GM18511 (cell line): ENCODE data around the gene SPATC1L.

Experiments
- ATAC-seq: cut with Tn5 transposase; IDR thresholded peaks from one replicate; pipeline ENCODE4 v1.9.1; 2021; ENCODE audit warnings: mild to moderate bottlenecking, moderate library complexity; ENCODE audit not compliant: unreplicated experiment

Gene SPATC1L

DNA sequence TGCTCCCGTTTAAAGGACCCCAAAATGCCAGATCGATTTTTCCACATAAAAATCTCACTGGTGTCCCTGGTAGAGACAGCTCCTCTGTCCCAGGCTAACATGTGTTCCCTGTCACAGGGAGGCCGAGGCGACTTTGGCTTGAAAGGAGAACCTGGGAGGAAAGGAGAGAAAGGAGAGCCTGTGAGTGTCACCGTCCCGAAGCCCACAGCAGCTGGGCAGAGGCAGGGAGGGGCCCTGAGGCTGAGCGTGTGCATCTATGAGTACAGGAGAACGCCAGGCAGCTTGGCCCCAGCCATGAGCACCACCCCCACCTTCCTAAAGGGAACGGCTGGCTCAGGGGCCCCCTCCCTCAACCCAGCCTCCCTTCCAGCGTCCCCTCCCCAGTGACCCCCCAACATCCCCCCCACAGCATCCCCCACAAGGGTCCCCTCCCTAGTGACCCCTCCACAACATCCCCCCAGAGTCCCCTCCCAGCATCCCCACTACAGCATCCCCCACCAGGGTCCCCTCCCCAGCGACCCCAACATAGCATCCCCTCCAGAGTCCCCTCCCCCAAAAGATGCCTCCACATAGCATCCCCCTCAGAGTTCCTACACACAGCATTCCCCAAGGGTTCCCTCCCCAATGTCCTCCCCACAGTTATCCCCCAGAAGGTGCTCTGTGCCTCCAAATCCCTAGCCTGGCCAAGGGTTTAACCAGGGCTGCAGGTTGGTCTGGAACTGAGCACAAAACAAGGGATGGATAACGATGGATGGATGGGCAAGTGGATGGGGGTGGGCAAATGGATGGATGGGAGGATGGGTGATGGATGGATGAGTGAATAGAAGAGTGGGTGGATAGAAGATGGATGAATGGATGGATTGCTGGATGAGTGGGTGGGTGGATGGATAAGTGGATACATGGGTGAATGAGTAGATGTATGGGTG is 61.2 kb downstream of the SPATC1L start:
- ATAC-seq = no peak

GRCh38 chr21:46122237-46122671 is 62.0 kb downstream of the SPATC1L start:
- no peak for ATAC-seq

GRCh38 chr21:46121286-46122221 is 62.7 kb downstream of the SPATC1L start:
- no peak for ATAC-seq

- ATAC-seq = no peak
Measured at GRCh38 chr21:46120301-46121285, 63.7 kb downstream of the SPATC1L start.

DNA sequence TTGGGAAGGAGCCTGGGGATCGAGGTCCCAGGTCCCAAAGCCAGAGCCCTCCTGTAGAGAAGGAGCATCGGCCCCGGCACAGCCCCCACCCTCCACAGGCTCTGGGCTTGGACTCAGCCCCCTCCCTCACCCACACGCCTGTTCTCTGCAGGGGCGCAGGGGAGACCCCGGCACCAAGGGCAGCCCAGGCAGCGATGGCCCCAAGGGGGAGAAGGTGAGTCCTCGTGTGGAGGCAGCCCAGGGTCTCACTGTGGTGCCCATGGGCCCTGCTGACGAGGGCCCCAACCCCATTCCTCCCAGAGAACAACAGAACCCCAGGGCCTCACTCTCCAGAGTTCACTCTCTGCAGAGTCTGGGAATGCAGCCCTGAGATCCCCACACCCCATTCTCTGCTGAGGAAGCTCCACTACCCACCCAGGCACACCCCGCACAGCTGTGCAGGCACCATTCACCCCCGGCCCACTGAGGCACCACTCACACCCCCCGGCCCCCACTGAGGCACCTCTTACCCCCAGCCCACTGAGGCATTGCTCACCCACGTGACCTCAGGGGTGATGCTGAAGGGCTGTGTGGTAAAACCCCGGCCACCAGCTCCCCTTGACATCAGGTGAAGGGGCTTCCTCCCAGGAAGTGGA is 64.5 kb downstream of the SPATC1L start:
- ATAC-seq = no peak

DNA sequence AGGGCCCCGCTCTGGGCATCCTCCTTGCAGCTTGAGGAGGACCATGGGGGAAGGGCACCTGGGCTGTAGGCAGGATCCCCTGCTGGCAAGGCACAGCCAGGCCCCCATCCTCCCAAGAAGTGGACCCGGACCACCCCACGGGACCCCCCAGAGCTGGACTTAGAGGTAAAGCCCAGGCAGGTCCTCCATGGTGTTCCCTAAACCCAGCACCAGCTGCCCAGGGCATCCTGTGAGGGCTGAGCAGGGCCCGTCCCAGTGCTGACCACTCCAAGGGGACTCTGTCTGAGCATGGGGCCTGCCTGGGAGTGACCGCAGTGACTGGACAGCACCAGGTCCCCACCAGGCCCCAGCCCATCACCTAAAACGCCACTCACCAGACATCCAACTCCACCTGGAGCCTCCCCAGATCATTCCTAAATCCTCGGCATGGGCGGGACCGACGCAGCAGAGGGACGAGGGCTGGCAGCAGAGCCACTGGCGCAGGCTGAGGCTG is 65.1 kb downstream of the SPATC1L start:
- ATAC-seq = no peak

DNA sequence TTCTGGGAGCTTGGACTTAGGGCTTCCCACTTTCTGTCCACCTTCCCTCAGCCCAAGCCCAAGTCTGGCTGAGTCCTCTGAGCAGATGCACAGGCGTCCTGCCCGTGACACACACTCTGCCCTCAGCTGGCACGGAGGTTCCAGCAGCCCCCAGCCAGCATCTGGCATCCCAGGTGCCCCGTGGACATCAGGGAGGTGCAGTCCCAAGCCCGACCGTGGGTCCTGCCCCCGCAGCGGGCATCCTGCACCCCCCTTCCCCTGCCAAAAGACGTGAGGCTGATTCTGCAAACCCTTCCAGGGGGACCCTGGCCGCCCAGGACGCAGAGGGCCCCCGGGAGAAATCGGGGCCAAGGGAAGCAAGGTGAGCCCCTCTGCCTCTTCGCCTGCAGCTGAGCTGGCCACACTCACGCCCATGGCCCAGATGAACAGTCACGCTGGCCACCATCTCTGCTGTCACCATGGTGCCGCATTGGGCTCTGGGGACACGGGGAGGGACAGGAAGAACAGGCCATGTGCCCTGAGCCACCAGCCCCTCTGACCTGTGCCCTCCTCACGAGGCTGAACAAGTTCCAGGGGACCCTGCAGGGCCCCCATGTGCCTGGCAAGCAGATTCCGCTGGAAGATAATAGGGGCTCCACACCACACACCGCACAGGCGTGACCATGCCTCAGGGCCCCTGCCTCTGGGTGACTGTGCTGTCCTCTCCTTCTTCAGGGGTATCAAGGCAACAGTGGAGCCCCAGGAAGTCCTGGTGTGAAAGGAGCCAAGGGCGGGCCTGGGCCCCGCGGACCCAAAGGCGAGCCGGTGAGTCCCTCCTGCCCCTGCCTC is 65.7 kb downstream of the SPATC1L start:
- ATAC-seq = no peak

DNA sequence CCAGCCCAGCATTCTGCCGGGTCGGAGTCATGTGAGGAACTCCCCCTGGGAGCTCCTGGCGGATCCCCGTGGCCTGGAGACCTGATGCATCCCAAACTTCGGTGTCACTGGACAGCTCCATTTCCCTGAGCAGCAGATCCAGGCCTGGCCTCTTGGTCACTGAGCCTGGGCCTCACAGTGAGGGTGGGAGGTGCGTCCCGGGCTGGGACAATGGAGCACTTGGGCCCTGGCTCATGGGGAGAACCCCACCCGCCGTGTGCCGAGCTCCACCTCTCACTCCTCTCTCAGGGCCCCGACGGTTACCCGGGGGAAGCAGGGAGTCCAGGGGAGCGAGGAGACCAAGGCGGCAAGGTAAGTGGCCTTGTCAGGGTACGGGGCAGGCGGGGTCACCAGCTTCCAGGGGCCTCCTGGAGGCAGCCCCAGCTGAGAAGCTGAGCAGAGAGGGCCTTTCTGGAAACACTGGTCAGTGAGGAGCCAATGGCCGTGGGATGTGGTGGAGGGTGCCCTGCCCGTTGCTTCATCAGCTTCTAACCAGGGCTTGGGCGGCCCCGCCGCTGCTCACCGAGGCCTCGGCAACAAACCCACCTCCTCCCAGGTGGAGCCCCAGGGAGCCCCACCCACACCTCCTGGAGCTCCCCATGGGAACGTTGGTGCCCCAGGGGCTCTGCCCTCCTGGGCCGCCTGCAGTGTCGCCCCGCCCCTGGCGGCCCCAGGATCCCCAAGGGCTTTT is 66.5 kb downstream of the SPATC1L start:
- ATAC-seq = no peak

DNA sequence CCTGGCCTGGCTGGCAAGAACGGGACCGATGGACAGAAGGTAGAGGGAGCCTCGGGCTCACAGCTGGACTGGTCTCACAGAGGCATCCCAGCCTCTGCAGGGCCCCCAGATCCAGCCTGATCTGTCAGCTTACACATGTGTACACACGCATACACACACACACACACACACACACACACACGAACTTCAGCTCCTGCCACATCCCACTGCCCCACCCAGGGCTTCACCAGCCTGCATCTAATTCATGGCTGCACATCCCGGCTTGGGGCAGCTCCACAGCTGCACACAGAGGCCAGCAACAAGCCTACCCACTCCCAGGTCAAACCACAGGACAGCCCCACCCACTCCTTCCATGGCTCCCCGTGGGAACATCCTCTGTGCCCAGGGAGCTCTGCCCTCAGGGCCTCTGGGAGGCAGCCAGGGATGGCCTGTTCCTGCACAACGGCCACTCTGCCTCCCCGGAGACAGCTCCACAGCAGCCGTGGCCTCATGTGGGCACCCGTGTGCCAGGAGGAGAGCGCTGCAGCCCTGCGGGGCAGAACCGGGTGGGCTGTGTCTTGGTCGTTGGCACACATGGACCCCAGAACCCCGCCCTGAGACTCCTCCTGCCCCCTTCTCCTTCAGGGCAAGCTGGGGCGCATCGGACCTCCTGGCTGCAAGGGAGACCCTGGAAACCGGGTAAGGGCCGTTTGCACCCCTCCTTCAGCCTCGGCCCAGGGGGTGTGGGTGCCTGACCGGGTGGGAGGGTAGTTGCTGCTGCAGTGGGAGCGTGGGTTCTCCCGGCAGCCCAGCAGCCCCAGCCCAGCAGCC is 67.3 kb downstream of the SPATC1L start:
- ATAC-seq = no peak

DNA sequence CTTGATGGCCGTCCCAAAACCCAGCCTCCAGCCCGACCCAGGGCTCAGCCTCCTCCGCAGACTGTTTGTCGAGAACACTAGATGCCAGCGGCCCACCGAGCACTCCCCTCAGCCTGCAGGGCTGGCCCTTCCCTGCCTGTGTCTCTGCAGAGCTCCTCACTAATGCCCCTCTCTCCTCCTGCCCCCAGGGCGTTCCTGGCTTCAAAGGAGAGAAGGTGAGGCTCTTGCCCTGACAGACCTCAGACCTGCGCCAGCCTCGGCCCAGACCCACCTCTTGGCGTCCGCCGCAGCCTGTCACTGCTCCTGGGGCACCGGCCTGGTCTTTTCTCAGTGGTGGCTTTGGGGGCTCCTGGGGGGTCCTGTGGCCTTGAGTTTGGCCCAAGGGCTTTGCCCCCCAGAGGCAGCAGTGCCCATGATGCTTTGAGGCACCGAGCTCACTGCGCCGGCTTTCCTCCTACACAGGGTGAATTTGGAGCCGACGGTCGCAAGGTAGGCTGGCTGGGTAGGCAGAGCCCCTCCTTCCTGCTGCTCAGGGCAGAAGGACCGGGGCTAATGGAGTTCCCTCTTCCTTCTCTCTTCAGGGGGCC is 68.0 kb downstream of the SPATC1L start:
- ATAC-seq = no peak

DNA sequence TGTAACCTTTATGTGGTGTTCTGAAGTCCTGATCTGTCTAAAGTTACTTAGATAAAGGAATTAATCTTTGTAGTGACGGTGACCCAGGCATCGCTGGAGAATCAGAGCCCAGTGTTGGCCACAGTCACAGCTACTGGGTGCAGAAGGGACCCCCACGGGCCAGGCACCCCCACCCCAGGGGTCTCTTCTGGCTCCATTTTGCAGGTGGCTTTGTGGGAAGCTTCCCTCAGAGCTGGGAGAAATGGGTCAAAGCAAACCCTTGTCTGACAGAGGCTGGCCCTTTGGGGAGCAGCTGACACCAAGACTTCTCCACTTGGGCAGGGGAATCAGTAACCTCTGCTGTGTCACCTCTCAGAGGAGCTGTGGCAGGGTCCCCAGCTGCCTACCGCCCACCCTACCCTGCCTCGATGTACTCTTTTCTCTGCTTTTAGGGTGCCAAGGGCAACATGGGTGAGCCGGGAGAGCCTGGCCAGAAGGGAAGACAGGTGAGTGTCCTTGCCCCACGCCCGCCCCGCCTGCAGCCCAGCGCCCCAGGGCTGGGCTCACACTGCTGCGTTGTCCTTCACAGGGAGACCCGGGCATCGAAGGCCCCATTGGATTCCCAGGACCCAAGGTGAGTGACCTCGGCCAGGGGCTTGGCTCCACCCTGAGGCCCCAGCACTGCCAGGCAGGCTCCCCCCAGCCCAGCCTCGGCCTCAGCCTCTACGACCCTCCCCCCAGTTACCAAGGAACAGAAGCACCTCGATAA is 68.6 kb downstream of the SPATC1L start:
- ATAC-seq = no peak

GRCh38 chr21:46114963-46115362 is 69.3 kb downstream of the SPATC1L start:
- no peak for ATAC-seq

DNA sequence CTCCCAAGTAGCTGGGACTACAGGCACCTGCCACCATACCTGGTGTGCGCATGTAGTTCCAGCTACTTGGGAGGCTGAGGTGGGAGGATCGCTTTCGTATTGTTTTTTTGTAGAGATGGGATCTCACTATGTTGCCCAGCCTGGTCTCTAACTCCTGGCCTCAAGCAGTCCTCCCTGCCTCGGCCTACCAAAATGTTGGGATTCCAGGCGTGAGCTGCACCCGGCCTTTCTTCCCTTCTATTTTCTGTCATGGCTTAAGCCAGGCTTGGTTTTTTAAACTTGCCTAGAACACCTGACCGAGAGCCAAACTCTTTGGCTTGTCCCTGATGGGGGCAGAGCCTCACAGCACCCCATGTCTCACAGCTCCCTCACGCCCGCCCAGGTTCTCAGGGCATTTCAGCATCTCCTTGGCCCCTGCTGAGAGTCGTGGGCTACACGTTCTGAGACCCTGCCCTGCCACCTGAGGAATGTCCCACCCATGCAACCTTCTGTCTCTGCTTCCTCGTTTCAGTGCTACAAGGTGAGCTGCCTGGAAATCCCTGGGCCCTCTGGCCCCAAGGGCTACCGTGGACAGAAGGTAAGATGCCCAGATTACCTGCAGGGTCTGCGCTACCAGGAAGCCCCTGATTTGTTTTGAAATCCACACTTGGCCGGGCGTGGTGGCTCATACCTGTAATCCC is 70.6 kb downstream of the SPATC1L start:
- no peak for ATAC-seq

- ATAC-seq = no peak
Measured at GRCh38 chr21:46112725-46113215, 71.5 kb downstream of the SPATC1L start.

DNA sequence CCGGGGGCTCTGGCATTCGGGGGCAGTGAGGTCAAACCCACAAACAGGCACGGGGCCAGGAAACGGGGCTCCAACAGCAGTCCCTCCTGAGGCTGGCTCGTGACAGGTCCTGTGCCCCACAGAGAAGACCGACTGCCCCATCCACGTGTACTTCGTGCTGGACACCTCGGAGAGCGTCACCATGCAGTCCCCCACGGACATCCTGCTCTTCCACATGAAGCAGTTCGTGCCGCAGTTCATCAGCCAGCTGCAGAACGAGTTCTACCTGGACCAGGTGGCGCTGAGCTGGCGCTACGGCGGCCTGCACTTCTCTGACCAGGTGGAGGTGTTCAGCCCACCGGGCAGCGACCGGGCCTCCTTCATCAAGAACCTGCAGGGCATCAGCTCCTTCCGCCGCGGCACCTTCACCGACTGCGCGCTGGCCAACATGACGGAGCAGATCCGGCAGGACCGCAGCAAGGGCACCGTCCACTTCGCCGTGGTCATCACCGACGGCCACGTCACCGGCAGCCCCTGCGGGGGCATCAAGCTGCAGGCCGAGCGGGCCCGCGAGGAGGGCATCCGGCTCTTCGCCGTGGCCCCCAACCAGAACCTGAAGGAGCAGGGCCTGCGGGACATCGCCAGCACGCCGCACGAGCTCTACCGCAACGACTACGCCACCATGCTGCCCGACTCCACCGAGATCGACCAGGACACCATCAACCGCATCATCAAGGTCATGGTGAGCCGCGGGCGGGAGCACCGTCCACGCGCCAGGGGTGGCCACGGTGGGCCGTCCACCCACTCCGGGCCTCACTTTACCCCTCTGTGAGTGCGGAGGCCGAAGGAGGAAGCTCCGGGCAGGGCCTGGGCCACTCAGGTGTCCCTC is 72.2 kb downstream of the SPATC1L start:
- no peak for ATAC-seq
